GM23248 (cell line): ENCODE results near the gene OLFML2B. TPM values are rescaled to one million over a fixed set of nuclear protein-coding genes. Genes with fewer than 3 reads are reported as not detected.
A peak's percentile ranks its signal among the peaks of the same experiment; 100 is the strongest.

Source experiments
- DNase-seq: peaks from one replicate; pipeline ENCODE4 v3.0.0-alpha.2; 2015
- H2AFZ ChIP-seq: fragments of 200-600 bp; sonication (generic); 2 replicates; pipeline ENCODE4 v1.6.1; 2016; ENCODE audit warnings: antibody characterized with exemption
- H3F3A ChIP-seq: fragments of 200-600 bp; sonication (generic); 2 replicates; pipeline ENCODE4 v1.6.1; 2016; ENCODE audit warnings: mild to moderate bottlenecking, antibody characterized with exemption, mixed run types; ENCODE audit not compliant: insufficient read depth
- H3K27ac ChIP-seq: fragments of 200-600 bp; sonication (generic); 2 replicates; pipeline ENCODE4 v1.5.1; 2016; ENCODE audit warnings: mild to moderate bottlenecking
- H3K27me3 ChIP-seq: fragments of 200-600 bp; sonication (generic); replicated peaks from 2 replicates; pipeline ENCODE4 v1.6.1; 2016; ENCODE audit warnings: mild to moderate bottlenecking; ENCODE audit not compliant: insufficient read depth
- H3K36me3 ChIP-seq: fragments of 200-600 bp; sonication (generic); 2 replicates; pipeline ENCODE4 v1.6.1; 2016; ENCODE audit warnings: low read depth, mild to moderate bottlenecking
- H3K4me1 ChIP-seq: fragments of 200-600 bp; sonication (generic); 2 replicates; pipeline ENCODE4 v1.6.1; 2016; ENCODE audit warnings: mild to moderate bottlenecking; ENCODE audit not compliant: insufficient read depth
- H3K4me2 ChIP-seq: fragments of 200-600 bp; sonication (generic); one replicate; pipeline ENCODE4 v1.6.1; 2016; ENCODE audit warnings: mild to moderate bottlenecking; ENCODE audit not compliant: unreplicated experiment
- H3K4me3 ChIP-seq: fragments of 200-600 bp; sonication (generic); 2 replicates; pipeline ENCODE4 v1.5.1; 2016; ENCODE audit warnings: mild to moderate bottlenecking
- H3K79me2 ChIP-seq: fragments of 200-600 bp; sonication (generic); 2 replicates; pipeline ENCODE4 v1.6.1; 2016; ENCODE audit warnings: mild to moderate bottlenecking; ENCODE audit not compliant: insufficient read depth
- H3K9ac ChIP-seq: fragments of 200-600 bp; sonication (generic); 2 replicates; pipeline ENCODE4 v1.6.1; 2016; ENCODE audit warnings: mild to moderate bottlenecking
- H3K9me2 ChIP-seq: fragments of 200-600 bp; sonication (generic); 2 replicates; pipeline ENCODE4 v1.6.1; 2016; ENCODE audit warnings: mixed run types, mild to moderate bottlenecking, moderate library complexity; ENCODE audit not compliant: insufficient read depth
- H3K9me3 ChIP-seq: fragments of 200-600 bp; sonication (generic); one replicate; pipeline ENCODE4 v1.6.1; 2017; ENCODE audit warnings: low read depth
- H4K20me1 ChIP-seq: fragments of 200-600 bp; sonication (generic); 2 replicates; pipeline ENCODE4 v1.6.0; 2016; ENCODE audit not compliant: insufficient read depth
- EZH2 ChIP-seq: fragments of 200-600 bp; sonication (generic); IDR thresholded peaks from 2 replicates; pipeline ENCODE4 v1.6.1; 2018; ENCODE audit warnings: antibody characterized with exemption, mild to moderate bottlenecking; ENCODE audit not compliant: insufficient read depth, poor library complexity, severe bottlenecking
- EZH2phosphoT487 ChIP-seq: fragments of 200-600 bp; sonication (generic); IDR thresholded peaks from 2 replicates; pipeline ENCODE4 v1.6.1; 2018; ENCODE audit warnings: antibody characterized with exemption, moderate library complexity, mild to moderate bottlenecking, low read depth; ENCODE audit not compliant: insufficient read depth
- WGBS, 2 experiments: methylation state at CpG; one replicate each; pipeline ENCODE4 v1.1.6; 2015 to 2017; ENCODE audit warnings: low lambda C conversion rate in 2 of 2, low coverage in 1 of 2; ENCODE audit errors: missing lambda C conversion rate in 2 of 2; 5-methylcytosine and 5-hydroxymethylcytosine counted together
- in situ Hi-C: fragments of 300-500 bp; cut with MboI; formaldehyde crosslinking; loops from 2 replicates; pipeline ENCODE4 v1.15.0; 2020
- polyA plus RNA-seq: library from polyadenylated mRNA; unstranded; fragments of >200 nt; fragmentation: Nextera tagmentation; extraction: Ambion mirVana; gene quantifications from 2 replicates; pipeline ENCODE4 v1.2.1, GENCODE V29; 2016
- total RNA-seq: library from RNA; depleted of rRNA; stranded (reverse); fragments of >200 nt; shearing (Covaris generic); gene quantifications from 2 replicates; pipeline ENCODE4 v1.2.3, GENCODE V29; 2014

The OLFML2B gene
- total and polyA plus RNA-seq, 2 experiments from 2014 or later = 0.98 to 1.1 TPM

DNA sequence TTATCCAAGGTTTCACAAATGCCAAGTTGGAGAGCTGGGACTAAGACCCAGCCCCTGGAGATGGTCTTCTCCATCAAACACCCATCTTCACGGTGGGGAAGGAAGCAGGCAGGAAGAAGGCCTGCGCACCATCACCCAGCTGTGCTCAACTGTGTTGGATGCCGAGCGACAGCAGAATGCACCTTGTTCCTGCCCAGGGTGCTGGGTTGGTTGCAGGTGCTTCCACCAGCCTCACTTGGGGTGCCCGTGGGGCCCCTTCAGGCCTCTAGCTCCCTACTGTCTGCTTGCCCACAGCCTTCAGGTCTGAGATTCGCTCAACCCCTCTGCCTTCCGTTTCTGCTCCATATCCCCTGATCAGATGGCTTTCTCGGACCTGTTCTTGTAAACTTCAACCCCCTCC lies 42.5 kb downstream of the OLFML2B start:
- 74 to 78% methylated on average over 8 of the region's 8 CpGs for WGBS, 2 experiments
- no peak for DNase-seq
- in situ Hi-C loops = no loop called here
- Histone ChIP-seq H3K4me2 (no peak overlapping the region), H3K36me3 (no peaks in the 10 kb centered on the region), H3F3A (no peaks in the 10 kb centered on the region), H3K9ac (no peak overlapping the region), H3K27ac (no peak overlapping the region), H3K27me3 (peaks cover 32% of the 10 kb centered on the region), H3K79me2 (no peaks in the 10 kb centered on the region), H3K4me1 (no peaks in the 10 kb centered on the region), H3K9me2 (no peaks in the 10 kb centered on the region), H3K9me3 (no peaks in the 10 kb centered on the region), H3K4me3 (no peak overlapping the region), H4K20me1 (no peaks in the 10 kb centered on the region), H2AFZ (no peak overlapping the region)
- TF ChIP-seq EZH2 (no peak), EZH2phosphoT487 (no peak)

DNA sequence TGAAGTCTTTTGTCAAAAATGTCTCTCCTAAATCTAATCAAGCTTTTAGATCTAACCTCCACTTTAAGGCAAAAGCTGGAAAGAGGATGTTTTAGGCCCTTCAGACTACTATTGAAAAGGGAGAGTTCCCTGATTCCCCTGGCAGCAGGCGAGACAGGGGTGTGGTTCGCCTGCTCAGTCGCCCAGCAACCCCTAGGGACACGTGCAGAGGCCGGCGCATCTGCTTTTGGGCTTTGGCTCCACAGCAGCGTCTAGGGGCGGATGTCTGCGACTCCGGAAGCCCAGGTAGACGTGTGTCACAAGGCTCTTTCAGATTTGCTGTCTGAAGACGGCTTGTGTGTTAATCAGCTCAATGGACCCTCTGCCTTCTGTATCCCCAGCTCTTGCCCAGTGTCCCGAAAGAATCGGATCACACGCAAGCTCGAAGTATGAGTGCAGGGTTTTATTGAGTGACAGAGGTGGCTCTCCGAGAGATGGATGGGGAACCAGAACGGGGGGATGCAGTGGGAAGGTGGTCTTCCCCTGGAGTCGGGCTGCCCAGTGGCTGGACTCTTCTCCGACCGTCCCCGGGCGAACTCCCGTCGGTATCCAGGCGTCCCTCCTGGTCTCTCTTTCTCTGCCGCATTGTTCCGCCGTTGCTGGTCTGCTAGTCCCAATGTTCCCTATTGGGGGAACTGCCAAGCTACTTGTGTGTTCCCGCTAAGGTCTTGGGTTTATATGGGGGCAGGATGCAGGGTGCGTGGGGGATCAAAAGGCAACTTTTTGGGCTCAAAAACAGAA lies 45.5 kb downstream of the OLFML2B start:
- H3K4me2 ChIP-seq = peak overlapping the region; percentile 44
- peak; percentile 56 for DNase-seq

GRCh38 chr1:161973924-161974845 lies 49.5 kb downstream of the OLFML2B start:
- H4K20me1 ChIP-seq = no peaks in the 10 kb centered on the region
- no peaks in the 10 kb centered on the region for H3F3A ChIP-seq
- H2AFZ ChIP-seq = no peak overlapping the region
- no peak overlapping the region for H3K9ac ChIP-seq
- H3K4me1 ChIP-seq = no peaks in the 10 kb centered on the region
- DNase-seq = no peak
- 35 to 43% methylated on average over 8 to 9 of the region's 9 CpGs for WGBS, 2 experiments
- H3K27ac ChIP-seq = no peak overlapping the region
- no peak overlapping the region for H3K4me2 ChIP-seq
- no peaks in the 10 kb centered on the region for H3K9me2 ChIP-seq
- no peaks in the 10 kb centered on the region for H3K36me3 ChIP-seq
- no peak overlapping the region for H3K4me3 ChIP-seq
- H3K27me3 ChIP-seq = peaks cover 43% of the 10 kb centered on the region
- no peaks in the 10 kb centered on the region for H3K79me2 ChIP-seq
- no peaks in the 10 kb centered on the region for H3K9me3 ChIP-seq
- in situ Hi-C loops = no loop called here
- TF ChIP-seq EZH2phosphoT487 (no peak), EZH2 (no peak)

More for the DNA sequence above, 45.5 kb downstream of the OLFML2B start:
- H3F3A ChIP-seq = no peaks in the 10 kb centered on the region
- no peaks in the 10 kb centered on the region for H4K20me1 ChIP-seq
- in situ Hi-C loops = no loop called here
- H3K4me1 ChIP-seq = no peaks in the 10 kb centered on the region
- H3K9me3 ChIP-seq = no peaks in the 10 kb centered on the region
- H3K27ac ChIP-seq = no peak overlapping the region
- no peaks in the 10 kb centered on the region for H3K9me2 ChIP-seq
- H3K9ac ChIP-seq = no peak overlapping the region
- H2AFZ ChIP-seq = no peak overlapping the region; the same call in 1 of the 2 replicates
- peaks cover 47% of the 10 kb centered on the region for H3K27me3 ChIP-seq
- TF ChIP-seq EZH2 (no peak), EZH2phosphoT487 (no peak)
- H3K4me3 ChIP-seq = peak overlapping the region; percentile 40; the same call in 1 of the 2 replicates
- H3K79me2 ChIP-seq = no peaks in the 10 kb centered on the region
- H3K36me3 ChIP-seq = no peaks in the 10 kb centered on the region
- WGBS, 2 experiments = 14 to 16% methylated on average over 31 of the region's 31 CpGs

DNA sequence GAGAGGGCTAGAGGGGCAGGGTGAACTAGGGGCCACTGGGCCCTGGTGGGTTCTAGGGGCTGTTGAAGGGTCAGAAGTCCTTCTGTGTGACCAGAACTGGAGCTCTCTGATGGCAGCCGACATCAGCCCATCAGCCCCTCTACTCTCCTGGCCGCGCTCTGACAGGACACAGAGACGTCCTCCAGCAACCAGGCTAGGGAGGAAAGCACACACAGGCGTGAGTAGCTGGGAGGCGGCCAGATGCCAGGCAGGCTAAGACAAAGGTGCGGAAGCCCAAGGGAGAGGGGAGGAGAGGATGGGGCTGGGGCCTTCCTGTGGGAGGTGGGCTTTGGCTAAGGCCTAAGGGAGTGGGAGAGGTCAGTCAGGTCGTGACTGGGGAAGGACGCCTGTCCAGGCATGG lies 50.8 kb downstream of the OLFML2B start:
- Histone ChIP-seq H3K9me2 (no peaks in the 10 kb centered on the region), H3K27ac (no peak overlapping the region), H4K20me1 (no peaks in the 10 kb centered on the region), H3K27me3 (peaks cover 33% of the 10 kb centered on the region), H3K9ac (no peak overlapping the region), H3K9me3 (no peaks in the 10 kb centered on the region), H3K4me2 (no peak overlapping the region), H3K4me3 (no peak overlapping the region), H3K4me1 (no peaks in the 10 kb centered on the region), H2AFZ (no peak overlapping the region), H3K79me2 (no peaks in the 10 kb centered on the region), H3F3A (no peaks in the 10 kb centered on the region), H3K36me3 (no peaks in the 10 kb centered on the region)
- no peak for DNase-seq
- TF ChIP-seq EZH2 (no peak), EZH2phosphoT487 (no peak)
- WGBS, 2 experiments = 93 to 97% methylated on average over 9 of the region's 9 CpGs
- in situ Hi-C loops = no loop called here
